RCC 7860 (cell line): ENCODE data around the gene BAHD1.

Source experiments
- DNase-seq: peaks from one replicate; pipeline ENCODE4 v3.0.0-alpha.2; 2015; ENCODE audit warnings: low spot score
- FAIRE-seq: peaks from 2 replicates; lab custom pipeline; 2012; peaks lifted over from hg19 to GRCh38; lab: Jason Lieb, UNC

BAHD1 gene

DNA sequence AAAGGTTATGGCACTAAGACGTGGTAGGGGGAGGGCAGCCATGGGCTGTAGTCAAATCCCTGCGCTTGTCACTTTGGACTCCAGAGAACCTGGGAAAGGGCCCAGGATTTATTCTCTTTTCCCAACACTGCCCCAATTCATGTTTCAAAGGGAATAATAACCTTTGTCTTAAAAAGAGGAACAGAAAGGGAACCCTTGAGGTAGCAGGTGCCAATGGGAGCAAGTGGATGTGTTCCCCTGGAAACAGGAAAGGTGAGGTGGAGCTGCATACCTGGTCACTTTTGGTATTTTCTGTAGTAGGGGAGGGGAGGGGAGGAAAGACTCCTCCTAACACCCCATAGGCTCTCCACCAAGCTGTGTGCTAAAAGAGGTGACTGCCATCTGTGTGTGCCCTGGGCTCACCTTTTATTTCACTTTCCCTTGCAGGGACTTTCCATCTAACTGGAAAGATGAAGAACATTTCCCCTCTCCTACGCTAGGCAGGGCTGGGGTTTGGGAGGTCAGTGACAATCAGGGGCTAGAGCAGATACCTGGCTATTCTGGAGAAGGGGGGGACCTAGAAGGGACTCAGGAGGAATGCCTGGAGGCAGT, 23.9 kb downstream of the BAHD1 start:
- no peak for FAIRE-seq
- DNase-seq: no peak

DNA sequence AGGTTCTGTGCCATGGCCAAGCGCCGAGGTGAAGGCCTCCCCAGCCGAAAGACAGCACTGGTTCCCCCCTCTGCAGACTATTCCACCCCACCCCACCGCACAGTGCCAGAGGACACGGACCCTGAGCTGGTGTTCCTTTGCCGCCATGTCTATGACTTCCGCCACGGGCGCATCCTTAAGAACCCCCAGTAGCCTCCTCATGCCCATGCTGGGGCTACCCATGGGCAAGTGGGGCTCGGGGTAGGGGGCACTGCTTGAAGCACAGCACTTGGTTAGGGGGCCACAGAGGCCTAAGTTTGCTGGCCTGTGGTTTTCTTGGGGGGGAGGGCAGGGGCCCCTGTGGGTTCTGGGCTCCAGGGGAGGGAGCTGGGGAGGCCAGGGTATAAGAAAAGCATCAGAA, 25.2 kb downstream of the BAHD1 start:
- no peak for FAIRE-seq
- no peak for DNase-seq

- DNase-seq (no peak), FAIRE-seq (no peak)
Measured at GRCh38 chr15:40466426-40467260, 25.9 kb downstream of the BAHD1 start.

DNA sequence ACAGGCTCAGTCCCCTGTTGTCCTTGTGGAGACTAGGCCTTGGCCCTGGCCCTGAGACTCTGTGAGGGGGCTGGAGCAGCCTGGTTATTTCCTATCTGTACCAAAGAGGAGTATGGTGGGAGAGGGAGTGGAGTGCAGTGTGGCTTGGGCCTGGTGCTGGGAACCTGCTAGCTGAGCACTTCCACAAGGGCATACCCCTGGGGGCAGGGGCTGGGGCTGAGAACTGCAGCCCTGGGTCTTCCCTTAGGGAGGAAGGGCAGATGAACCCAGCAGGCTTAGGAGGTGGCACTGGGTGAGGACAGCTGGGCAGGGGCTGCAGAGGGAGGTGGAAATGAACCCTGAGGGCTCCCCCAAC, 26.5 kb downstream of the BAHD1 start:
- no peak for DNase-seq
- no peak for FAIRE-seq

- DNase-seq: no peak
- no peak for FAIRE-seq
Measured at GRCh38 chr15:40468898-40469331, 28.2 kb downstream of the BAHD1 start.

DNA sequence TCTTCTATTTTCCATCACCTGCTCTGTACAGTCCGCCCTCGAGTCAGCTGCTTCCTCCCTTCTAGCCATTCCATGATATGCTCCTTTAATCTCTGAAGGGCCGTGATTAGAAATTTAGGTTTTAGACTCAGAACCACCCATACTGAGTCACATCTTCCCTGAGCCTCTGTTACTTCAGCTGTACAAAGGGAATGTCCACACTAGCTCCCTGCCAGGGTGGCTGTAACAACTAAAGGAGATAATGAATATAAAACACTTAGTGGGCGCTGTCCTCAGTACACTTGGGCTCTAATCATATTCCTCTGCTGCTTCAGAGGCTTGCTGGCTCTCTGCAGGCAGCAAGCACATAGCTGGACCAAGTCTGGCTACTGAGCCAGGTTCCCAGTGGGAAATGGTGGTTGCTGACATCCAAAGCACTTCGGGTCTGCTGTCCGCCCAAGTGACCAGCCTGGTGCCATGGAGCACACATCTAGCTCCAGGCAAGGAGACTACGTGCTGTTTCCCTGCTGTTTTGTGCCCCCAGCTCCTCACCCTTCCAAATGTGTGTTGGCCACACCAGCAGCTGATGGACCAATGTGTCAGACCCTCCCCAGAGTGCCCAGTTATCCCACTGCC, 29.1 kb downstream of the BAHD1 start:
- DNase-seq (no peak), FAIRE-seq (no peak)

GRCh38 chr15:40470423-40471104, 29.8 kb downstream of the BAHD1 start, which contains the start of gene CHST14:
Gene CHST14 (plus strand): TSS chr15:40470984. CDS start chr15:40471214, 230 bp downstream.
- FAIRE-seq (no peak), DNase-seq (peak; percentile 27)

- no peak for DNase-seq
- no peak for FAIRE-seq
Measured at GRCh38 chr15:40471105-40471807, 30.5 kb downstream of the BAHD1 start.

DNA sequence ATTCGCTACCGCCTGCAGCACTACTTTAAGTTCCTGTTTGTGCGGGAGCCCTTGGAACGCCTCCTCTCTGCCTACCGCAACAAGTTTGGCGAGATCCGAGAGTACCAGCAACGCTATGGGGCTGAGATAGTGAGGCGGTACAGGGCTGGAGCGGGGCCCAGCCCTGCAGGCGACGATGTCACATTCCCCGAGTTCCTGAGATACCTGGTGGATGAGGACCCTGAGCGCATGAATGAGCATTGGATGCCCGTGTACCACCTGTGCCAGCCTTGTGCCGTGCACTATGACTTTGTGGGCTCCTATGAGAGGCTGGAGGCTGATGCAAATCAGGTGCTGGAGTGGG, 31.0 kb downstream of the BAHD1 start:
- FAIRE-seq (no peak), DNase-seq (peak; percentile 14)

DNA sequence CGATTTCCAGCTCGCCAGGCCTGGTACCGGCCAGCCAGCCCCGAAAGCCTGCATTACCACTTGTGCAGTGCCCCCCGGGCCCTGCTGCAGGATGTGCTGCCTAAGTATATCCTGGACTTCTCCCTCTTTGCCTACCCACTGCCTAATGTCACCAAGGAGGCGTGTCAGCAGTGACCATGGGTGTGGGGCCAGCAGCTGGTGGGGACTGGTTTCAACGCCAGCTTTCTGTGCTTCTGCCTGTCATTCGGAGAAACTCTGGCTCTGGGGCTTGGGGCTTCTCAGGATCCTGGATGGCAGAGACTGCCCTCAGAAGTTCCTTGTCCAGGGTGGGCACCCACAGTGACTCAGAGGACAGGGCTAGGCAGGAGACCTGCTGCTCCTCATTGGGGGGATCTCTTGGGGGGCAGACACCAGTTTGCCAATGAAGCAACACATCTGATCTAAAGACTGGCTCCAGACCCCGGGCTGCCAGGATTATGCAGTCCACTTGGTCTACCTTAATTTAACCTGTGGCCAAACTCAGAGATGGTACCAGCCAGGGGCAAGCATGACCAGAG, 31.5 kb downstream of the BAHD1 start:
- FAIRE-seq: no peak
- no peak for DNase-seq

DNA sequence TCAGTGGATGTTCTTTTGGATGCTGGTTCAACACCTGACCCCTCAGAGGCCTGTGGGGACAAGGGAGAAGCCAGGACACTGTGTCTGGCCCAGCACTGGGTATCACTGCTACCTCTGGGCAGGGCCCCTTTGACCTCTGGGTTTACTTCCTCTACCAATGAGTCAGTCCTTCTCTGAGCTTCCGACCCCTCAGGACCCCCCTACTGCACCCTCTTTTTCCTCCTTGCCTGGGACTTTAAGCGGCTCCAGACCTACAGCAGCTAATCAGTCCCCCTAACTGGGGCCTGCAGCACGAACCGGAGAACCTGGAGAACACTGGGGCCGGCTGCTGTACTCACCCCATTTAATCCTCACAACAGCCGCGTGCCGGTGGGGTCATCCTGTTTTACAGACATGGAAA, 33.8 kb downstream of the BAHD1 start:
- DNase-seq: no peak
- no peak for FAIRE-seq

DNA sequence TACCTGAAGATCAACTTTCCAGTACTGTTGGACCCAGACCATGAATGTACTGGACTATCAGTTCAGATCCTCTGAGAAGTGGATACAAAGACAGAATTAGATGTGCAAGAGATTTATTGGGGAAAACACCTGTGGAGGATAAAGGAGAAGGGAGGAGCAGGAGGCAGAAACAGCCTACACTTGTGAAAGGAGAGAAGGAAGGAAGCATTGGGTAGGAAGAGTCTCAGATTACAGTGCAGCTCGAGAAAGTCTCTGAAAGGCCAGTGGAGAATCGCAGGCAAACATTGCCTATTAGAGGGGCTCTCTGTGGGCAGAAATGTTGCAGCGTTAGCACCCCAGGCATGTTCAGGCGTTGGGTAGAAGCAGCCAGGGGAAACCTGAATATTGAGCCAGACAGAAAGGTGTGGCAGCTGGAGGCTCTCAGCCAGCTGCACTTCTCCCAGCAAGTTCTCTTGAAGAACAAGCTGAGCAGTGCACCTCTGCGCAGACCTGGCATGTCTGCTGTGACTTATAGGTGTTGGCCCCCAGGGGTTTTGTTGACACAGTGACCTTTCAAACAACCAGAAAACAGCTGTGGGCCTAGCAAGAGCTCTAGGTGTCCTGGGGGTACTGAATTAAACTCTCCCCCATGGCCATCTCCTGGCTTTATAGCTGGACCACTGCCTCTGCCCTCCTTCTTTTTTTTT, 37.0 kb downstream of the BAHD1 start:
- DNase-seq (no peak), FAIRE-seq (no peak)

GRCh38 chr15:40479024-40479423, 38.3 kb downstream of the BAHD1 start:
- DNase-seq (no peak), FAIRE-seq (no peak)

DNA sequence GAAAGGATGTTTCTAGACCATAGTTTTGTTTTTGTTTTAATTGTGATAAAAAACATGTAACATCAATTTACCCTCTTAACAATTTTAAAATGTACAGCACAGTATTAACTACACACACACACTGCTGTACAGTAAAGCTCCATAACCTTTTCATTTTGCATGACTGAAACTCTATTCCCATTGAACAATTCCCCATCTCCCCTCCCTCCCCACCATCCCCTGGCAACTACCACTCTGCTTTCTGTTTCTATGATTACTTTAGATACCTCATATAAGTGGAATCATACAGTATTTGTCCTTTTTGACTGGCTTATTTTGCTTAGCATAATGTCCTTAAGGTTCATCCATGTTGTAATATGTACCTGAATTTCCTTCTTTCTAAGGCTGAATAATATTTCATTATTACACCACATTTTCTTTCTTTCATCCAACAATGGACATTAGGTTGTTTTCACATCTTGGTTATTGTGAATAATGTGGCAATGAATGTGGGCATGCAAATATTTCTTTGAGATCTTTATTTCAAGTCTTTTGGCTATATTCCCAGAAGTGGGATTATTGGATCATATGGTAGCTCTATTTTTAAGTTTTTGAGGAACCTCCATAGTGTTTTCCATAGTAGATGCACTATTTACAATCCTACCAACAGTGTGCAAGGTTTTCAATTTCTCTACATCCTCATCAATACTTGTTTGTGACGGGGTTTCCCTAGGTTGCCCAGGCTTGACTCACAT, 40.8 kb downstream of the BAHD1 start:
- DNase-seq (no peak), FAIRE-seq (no peak)

DNA sequence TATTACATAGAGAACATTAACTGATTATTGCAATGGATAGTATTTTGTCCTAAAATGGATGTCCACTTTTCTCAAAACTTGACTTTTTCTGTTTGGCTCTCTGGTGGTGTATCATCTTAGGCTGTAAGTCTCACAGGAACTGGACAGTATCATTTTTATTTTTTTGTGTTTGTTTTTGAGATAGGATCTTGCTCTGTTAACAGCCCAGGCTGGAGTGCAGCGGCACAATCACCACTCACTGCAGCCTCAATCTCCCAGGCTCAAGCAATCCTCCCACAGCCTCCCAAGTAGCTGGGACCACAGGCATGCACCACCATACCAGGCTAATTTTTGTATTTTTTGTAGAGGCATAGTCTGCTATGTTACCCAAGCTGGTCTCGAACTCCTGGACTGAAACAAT, 43.2 kb downstream of the BAHD1 start:
- FAIRE-seq: no peak

GRCh38 chr15:40486066-40486770, 45.5 kb downstream of the BAHD1 start:
- FAIRE-seq: no peak
- no peak for DNase-seq

More for the DNA sequence above, 43.2 kb downstream of the BAHD1 start:
- no peak for DNase-seq

DNA sequence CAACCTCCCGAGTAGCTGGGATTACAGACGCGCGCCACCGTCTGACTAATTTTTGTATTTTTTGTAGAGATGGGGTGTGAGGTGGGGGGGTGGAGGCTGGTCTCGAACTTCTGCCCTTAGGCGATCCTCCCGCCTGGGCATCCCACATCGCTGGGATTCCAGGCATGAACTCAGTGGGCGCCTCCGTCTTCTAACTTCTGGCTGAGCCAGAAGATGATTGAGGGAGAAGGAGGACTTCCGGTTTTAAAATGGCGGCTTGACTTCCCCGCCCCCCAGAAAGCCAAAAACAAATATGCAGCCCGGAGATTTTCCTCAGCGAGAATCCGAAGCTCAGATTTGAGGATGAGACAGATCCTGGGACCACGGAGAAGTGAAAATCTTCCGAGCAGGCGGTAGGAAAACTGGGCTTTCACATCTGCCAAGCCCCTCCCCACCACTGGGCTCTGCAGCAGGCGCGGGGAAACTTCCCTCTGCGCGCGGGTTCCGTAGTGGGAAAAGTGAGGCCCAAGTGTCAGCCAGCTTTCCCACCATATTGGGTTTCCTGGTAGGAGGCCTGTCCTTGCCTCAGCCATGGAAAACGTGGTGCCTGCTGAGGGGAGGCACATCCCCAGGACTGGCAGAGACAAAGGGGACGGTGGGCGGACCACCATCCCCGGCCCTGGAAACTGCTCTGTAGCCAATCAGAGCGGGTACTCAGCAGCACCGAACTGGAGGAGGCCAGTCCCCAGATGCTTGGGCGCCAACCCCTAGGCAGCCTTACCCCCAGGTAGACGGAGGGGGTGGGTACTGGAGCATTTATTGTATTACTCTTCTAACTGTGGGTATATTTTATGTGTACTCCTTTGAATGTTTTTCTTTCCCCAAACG, 47.3 kb downstream of the BAHD1 start:
- FAIRE-seq: no peak

More for the DNA sequence above, 47.3 kb downstream of the BAHD1 start:
- no peak for DNase-seq
